Tibial nerve (tissue), 4 donors: ENCODE measurements around the gene ATR. TPM values are rescaled to one million over a fixed set of nuclear protein-coding genes. Genes with fewer than 3 reads are reported as not detected.

Experiments
- DNase-seq, 2 donors: peaks; one replicate each; pipeline ENCODE4 v3.0.0-alpha.2; 2019; ENCODE audit warnings: low spot score in 2 of 2
- H3K27ac ChIP-seq, 4 donors: fragments of 200-600 bp; sonication (generic) in 3 of 4; one replicate each; pipeline ENCODE4 v1.5.1; 2017 to 2019; ENCODE audit warnings: mild to moderate bottlenecking in 1 of 4
- H3K27me3 ChIP-seq, 2 donors: fragments of 200-600 bp; sonication (generic) in 1 of 2; one replicate each; pipeline versions ENCODE4 v1.5.1 to v1.6.0; 2017 to 2019
- H3K36me3 ChIP-seq, 3 donors: fragments of 200-600 bp; sonication (generic); one replicate each; pipeline ENCODE4 v1.5.1; 2018 to 2019
- H3K4me1 ChIP-seq, 4 donors: fragments of 200-600 bp; sonication (generic) in 3 of 4; one replicate each; pipeline ENCODE4 v1.5.1; 2017 to 2019
- H3K4me3 ChIP-seq, 4 donors: fragments of 200-600 bp; sonication (generic) in 3 of 4; one replicate each; pipeline ENCODE4 v1.5.1; 2017 to 2019; ENCODE audit warnings: mild to moderate bottlenecking in 1 of 4, moderate library complexity in 1 of 4
- H3K9me3 ChIP-seq, 4 donors: fragments of 200-600 bp; sonication (generic) in 3 of 4; one replicate each; pipeline ENCODE4 v1.5.1; 2017 to 2019
- EP300 ChIP-seq, 2 donors: sonication (generic); formaldehyde crosslinking; IDR thresholded peaks; one replicate each; pipeline ENCODE4 v1.6.1; 2017; ENCODE audit warnings: antibody characterized with exemption in 2 of 2, mild to moderate bottlenecking in 1 of 2
- POLR2A ChIP-seq, 2 donors: fragments of 450-650 bp; IDR thresholded peaks; one replicate each; pipeline ENCODE4 v1.6.1; 2017; ENCODE audit warnings: antibody characterized with exemption in 2 of 2, mild to moderate bottlenecking in 2 of 2, moderate library complexity in 2 of 2
- WGBS, 2 donors: methylation state at CpG; one replicate each; pipeline ENCODE4 v1.1.5; 2018; 5-methylcytosine and 5-hydroxymethylcytosine counted together
- total RNA-seq, 4 donors: library from RNA; depleted of rRNA; stranded (reverse); fragments of >200 nt; gene quantifications; one replicate each; pipeline ENCODE4 v1.1.0, GENCODE V29; 2016
- TF ChIP-seq, protein P1 (sequence below), 5 experiments: fragments of 200-600 bp in 3 of 5; fragments of 450-650 bp in 2 of 5; sonication (generic) in 3 of 5; IDR thresholded peaks; one replicate each; pipeline ENCODE4 v1.5.1; 2016 to 2019; ENCODE audit warnings: antibody characterized with exemption in 5 of 5, mild to moderate bottlenecking in 3 of 5, moderate library complexity in 2 of 5

The ATR gene
- total RNA-seq, 4 donors from 2014 or later, result 20.8 to 43.3 (median 31.6) TPM

DNA sequence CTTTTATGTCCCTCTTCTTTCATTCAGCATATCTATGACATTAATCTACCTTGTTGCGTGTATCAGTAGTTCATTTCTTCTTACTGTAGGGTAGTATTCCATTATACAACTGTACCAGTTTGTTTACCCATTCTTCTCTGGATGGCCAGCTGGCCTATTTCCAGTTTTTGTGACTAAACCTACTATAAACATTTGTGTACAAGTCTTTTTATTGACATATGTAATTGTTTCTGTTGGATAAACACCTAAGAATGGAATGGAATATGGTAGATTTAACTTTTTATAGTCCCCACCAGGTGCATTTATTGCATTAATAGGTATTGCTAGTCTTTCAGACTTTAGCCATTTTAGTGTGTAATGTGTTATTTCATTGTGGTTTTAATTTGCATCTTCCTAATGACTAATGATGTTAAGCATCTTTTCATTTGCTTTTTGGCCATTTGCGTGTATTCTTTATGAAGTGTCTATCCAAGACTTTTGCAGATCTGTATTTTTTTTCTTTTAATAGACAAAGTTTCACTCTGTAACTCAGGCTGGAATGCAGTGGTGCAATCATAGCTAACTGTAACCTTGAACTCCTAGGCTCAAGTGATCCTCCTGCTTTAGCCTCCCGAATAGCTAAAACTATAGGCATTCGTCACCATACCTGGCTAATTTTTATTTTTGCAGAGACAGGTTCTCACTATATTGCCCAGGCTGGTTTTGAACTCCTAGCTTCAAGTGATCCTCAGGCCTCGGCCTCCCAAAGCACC lies 88.8 kb downstream of the ATR start:
- no peak overlapping the region for H3K4me3 ChIP-seq
- 98% methylated on average over 5 of the region's 5 CpGs for WGBS, 2 donors
- no peaks in the 10 kb centered on the region for H3K4me1 ChIP-seq
- no peak for DNase-seq
- no peak overlapping the region for H3K27ac ChIP-seq
- TF ChIP-seq POLR2A (IDR thresholded peaks at IDR 0.05) (no peak), EP300 (IDR thresholded peaks at IDR 0.05) (no peak)
- TF ChIP-seq, protein P1, sequence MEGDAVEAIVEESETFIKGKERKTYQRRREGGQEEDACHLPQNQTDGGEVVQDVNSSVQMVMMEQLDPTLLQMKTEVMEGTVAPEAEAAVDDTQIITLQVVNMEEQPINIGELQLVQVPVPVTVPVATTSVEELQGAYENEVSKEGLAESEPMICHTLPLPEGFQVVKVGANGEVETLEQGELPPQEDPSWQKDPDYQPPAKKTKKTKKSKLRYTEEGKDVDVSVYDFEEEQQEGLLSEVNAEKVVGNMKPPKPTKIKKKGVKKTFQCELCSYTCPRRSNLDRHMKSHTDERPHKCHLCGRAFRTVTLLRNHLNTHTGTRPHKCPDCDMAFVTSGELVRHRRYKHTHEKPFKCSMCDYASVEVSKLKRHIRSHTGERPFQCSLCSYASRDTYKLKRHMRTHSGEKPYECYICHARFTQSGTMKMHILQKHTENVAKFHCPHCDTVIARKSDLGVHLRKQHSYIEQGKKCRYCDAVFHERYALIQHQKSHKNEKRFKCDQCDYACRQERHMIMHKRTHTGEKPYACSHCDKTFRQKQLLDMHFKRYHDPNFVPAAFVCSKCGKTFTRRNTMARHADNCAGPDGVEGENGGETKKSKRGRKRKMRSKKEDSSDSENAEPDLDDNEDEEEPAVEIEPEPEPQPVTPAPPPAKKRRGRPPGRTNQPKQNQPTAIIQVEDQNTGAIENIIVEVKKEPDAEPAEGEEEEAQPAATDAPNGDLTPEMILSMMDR (IDR thresholded peaks at IDR 0.05), result no peak
- no peaks in the 10 kb centered on the region for H3K27me3 ChIP-seq
- H3K9me3 ChIP-seq, result no peaks in the 10 kb centered on the region
- H3K36me3 ChIP-seq, result peaks cover 0 to 97% (median 0%) of the 10 kb centered on the region in 3 donors

DNA sequence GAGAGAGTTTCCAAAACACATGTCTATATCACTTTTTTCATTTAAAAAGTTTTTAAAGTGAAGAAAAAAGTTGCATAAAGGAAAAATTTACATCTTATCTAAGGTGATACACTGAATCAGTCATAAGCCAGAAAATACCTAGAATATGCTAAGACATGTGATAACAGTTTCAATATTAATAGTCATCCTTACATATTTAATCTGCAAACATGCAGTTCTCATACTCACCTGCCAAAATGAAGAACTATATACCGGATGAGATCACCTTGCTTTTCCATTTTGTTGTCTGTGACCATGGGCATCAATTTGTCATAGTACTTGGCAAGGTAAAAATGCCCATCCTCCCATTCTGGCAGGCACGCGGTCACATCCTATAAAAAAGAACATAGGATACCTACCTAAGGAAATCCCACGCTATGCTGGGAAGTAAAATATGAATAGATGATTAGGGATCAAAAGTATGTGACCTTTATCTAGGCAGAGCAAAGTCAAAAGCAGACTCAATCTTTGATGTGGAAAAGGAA lies 93.6 kb downstream of the ATR start:
- no peak overlapping the region for H3K4me3 ChIP-seq
- H3K4me1 ChIP-seq, result no peaks in the 10 kb centered on the region
- no peak overlapping the region for H3K27ac ChIP-seq
- peaks cover 0 to 100% (median 7%) of the 10 kb centered on the region in 3 donors for H3K36me3 ChIP-seq
- 96 to 97% methylated on average over 4 of the region's 4 CpGs for WGBS, 2 donors
- DNase-seq, result no peak
- peaks cover 0 to 17% (median 7%) of the 10 kb centered on the region in 4 donors for H3K9me3 ChIP-seq
- TF ChIP-seq EP300 (IDR thresholded peaks at IDR 0.05), result no peak
- TF ChIP-seq POLR2A (IDR thresholded peaks at IDR 0.05), result no peak
- TF ChIP-seq, protein P1 (IDR thresholded peaks at IDR 0.05), result no peak
- no peaks in the 10 kb centered on the region for H3K27me3 ChIP-seq

DNA sequence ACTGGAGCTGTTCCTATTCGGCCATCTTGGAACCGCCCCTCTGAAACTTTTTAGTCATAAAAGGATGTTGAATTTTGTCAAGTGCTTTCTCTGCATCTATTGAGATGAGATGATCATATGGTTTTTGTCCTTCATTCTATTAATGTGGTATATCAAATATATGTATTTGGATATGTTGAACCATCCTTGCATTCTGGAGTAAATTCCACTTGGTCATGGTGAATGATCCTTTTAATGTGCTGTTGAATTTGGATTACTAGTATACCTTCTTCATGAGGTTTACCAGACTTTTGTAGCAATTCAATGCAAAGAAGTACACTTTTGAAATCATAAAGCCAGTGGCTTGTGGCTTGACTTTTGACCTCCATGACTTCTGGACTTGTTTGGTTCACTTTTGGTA lies 97.3 kb downstream of the ATR start:
- no peak for DNase-seq

DNA sequence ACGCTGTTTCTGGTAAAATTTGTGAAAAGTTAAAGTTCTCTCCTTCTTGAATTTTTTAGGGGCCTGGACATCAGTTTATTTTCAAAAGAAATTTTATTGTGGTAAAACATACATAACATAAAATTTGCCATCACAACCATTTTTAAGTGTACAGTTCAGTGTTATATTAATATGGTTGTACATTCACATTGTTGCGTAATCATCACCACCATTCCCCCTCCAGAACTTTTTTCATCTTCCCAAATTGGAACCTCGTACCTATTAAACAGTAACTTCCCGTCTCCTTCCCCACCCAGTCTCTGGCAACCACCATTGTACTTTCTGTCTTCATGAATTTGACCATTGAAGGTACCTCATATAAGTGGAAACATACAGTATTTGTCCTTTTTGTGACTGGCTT lies 107.7 kb downstream of the ATR start:
- WGBS, 2 donors, result 94 to 97% methylated on average over 4 of the region's 4 CpGs
- no peaks in the 10 kb centered on the region for H3K27me3 ChIP-seq
- H3K4me1 ChIP-seq, result no peaks in the 10 kb centered on the region
- H3K27ac ChIP-seq, result no peak overlapping the region
- no peak for TF ChIP-seq POLR2A (IDR thresholded peaks at IDR 0.05)
- TF ChIP-seq EP300 (IDR thresholded peaks at IDR 0.05), result no peak
- TF ChIP-seq, protein P1 (IDR thresholded peaks at IDR 0.05), result no peak
- DNase-seq, result no peak
- no peak overlapping the region for H3K4me3 ChIP-seq
- H3K36me3 ChIP-seq, result peaks cover 0 to 18% (median 0%) of the 10 kb centered on the region in 3 donors
- peaks cover 0 to 15% (median 4%) of the 10 kb centered on the region in 4 donors for H3K9me3 ChIP-seq

More for the DNA sequence above, 97.3 kb downstream of the ATR start:
- Histone ChIP-seq H3K9me3 (peaks cover 0 to 29% (median 7%) of the 10 kb centered on the region in 4 donors), H3K27me3 (no peaks in the 10 kb centered on the region), H3K4me1 (no peaks in the 10 kb centered on the region), H3K27ac (no peak overlapping the region), H3K4me3 (no peak overlapping the region), H3K36me3 (peaks cover 0 to 62% (median 7%) of the 10 kb centered on the region in 3 donors)
- TF ChIP-seq POLR2A (IDR thresholded peaks at IDR 0.05) (no peak), EP300 (IDR thresholded peaks at IDR 0.05) (no peak)
- TF ChIP-seq, protein P1 (IDR thresholded peaks at IDR 0.05), result no peak
- WGBS, 2 donors, result 93 to 100% methylated on average over 2 of the region's 2 CpGs

DNA sequence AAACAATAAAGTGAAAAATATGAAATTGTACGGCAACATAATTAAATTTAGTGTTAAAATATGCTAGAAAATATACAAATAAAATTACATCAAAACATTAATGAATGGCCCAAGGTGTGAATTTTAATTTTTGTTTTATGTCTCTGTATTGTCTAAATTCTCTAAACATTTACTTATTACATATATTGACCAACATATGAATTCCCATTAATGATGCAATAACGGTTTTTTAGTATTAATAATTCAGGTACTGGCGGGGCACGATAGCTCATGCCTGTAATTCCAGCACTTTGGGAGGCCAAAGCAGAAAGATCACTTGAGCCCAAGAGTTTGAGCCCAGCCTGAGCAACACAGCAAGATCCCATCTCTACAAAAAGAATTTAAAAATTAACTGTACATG lies 110.1 kb downstream of the ATR start:
- peaks cover 0 to 8% (median under 1%) of the 10 kb centered on the region in 4 donors for H3K9me3 ChIP-seq
- no peaks in the 10 kb centered on the region for H3K4me1 ChIP-seq
- H3K27me3 ChIP-seq, result no peaks in the 10 kb centered on the region
- DNase-seq, result no peak
- 95 to 96% methylated on average over 4 of the region's 4 CpGs for WGBS, 2 donors
- TF ChIP-seq EP300 (IDR thresholded peaks at IDR 0.05) (no peak), POLR2A (IDR thresholded peaks at IDR 0.05) (no peak)
- TF ChIP-seq, protein P1 (IDR thresholded peaks at IDR 0.05), result no peak
- no peak overlapping the region for H3K27ac ChIP-seq
- H3K4me3 ChIP-seq, result no peak overlapping the region
- H3K36me3 ChIP-seq, result peaks cover 0 to 22% (median 0%) of the 10 kb centered on the region in 3 donors
